ENCODE measurements around the gene BNC2.

GRCh38 chr9:16642421-16643109 lies 227.9 kb downstream of the BNC2 start:
- TF ChIP-seq EZH2 (IDR thresholded peaks at IDR 0.05) (no peak), CTCF (IDR thresholded peaks at IDR 0.05) (no peak)
